Measurements from ENCODE around the gene DOCK7.
"Not testable (repeated sequence)": the region's sequence is repeated elsewhere in the genome, so short reads cannot be mapped to it uniquely, and the experiment has no call there.

DOCK7 gene

GRCh38 chr1:62601457-62601856, 86.7 kb downstream of the DOCK7 start:
- DNase-seq = no peak

GRCh38 chr1:62599044-62599443, 89.1 kb downstream of the DOCK7 start:
- DNase-seq = no peak

GRCh38 chr1:62597281-62597680, 90.9 kb downstream of the DOCK7 start, which contains the start of gene ANGPTL3:
Gene ANGPTL3, plus strand, starts transcription at chr1:62597520. Its CDS starts 47 bp downstream, at chr1:62597567.
- no peak for DNase-seq

- no peak for DNase-seq
Observed at GRCh38 chr1:62595647-62596046, 92.5 kb downstream of the DOCK7 start.

- DNase-seq = no peak
Observed at GRCh38 chr1:62593825-62594394, 94.3 kb downstream of the DOCK7 start.

- DNase-seq = no peak
Observed at GRCh38 chr1:62590970-62591368, 97.2 kb downstream of the DOCK7 start.

- no peak for DNase-seq
Observed at GRCh38 chr1:62590255-62590969, 97.8 kb downstream of the DOCK7 start.

- no peak for DNase-seq
Observed at GRCh38 chr1:62589321-62589720, 98.9 kb downstream of the DOCK7 start.

- DNase-seq = no peak
Observed at GRCh38 chr1:62588000-62588399, 100.2 kb downstream of the DOCK7 start.

- DNase-seq = no peak
Observed at GRCh38 chr1:62585469-62586155, 102.6 kb downstream of the DOCK7 start.

GRCh38 chr1:62573675-62574074, 114.5 kb downstream of the DOCK7 start:
- no peak for DNase-seq

- no peak for DNase-seq
Observed at GRCh38 chr1:62572476-62572875, 115.7 kb downstream of the DOCK7 start.

- DNase-seq = not testable (repeated sequence)
Observed at GRCh38 chr1:62571517-62571916, 116.7 kb downstream of the DOCK7 start.

GRCh38 chr1:62567926-62568325, 120.3 kb downstream of the DOCK7 start:
- not testable (repeated sequence) for DNase-seq

GRCh38 chr1:62567182-62567581, 121.0 kb downstream of the DOCK7 start:
- not testable (repeated sequence) for DNase-seq

GRCh38 chr1:62561306-62561705, 126.9 kb downstream of the DOCK7 start:
- no peak for DNase-seq

GRCh38 chr1:62544570-62544969, 143.6 kb downstream of the DOCK7 start:
- no peak for DNase-seq

- DNase-seq = no peak
Observed at GRCh38 chr1:62541048-62541447, 147.1 kb downstream of the DOCK7 start.

- DNase-seq = no peak
Observed at GRCh38 chr1:62539028-62539447, 149.1 kb downstream of the DOCK7 start.

GRCh38 chr1:62536865-62537264, 151.3 kb downstream of the DOCK7 start:
- no peak for DNase-seq

- DNase-seq = no peak
Observed at GRCh38 chr1:62530516-62531154, 157.6 kb downstream of the DOCK7 start.

GRCh38 chr1:62529227-62529626, 159.0 kb downstream of the DOCK7 start:
- DNase-seq = no peak

GRCh38 chr1:62528015-62528414, 160.2 kb downstream of the DOCK7 start:
- DNase-seq = no peak

- not testable (repeated sequence) for DNase-seq
Observed at GRCh38 chr1:62527346-62527745, 160.8 kb downstream of the DOCK7 start.
